ENCODE measurements around the gene RIMBP2. TPM values are rescaled to one million over a fixed set of nuclear protein-coding genes. Genes with fewer than 3 reads are reported as not detected.
A peak's percentile ranks its signal among the peaks of the same experiment; 100 is the strongest.

The RIMBP2 gene
- total and polyA plus RNA-seq, 4 donors = 0.39 to 1.0 TPM; not detected in 2

DNA sequence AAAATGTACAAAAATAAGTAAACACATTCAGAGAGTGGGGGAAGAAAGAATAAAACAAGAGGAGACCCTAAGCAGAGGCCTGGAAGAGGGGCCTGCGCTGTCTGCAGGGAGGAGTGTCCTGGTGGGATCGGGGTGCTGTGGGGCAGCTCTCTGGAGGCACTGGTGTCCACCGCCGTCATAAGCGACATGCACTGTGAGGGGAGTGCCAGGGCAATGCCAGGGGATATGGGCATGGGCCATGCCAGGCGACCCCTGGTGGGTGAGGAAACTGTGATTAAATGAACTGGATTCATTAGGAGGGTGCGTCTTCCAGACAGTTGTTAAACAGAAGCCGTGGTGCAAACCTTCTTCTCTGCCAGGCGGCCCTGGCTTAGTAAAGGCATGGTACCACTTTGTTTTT, 261.8 kb downstream of the RIMBP2 start:
- Histone ChIP-seq H3K36me3 (ENCODE audit: control insufficient read depth in 1 of 2, insufficient read depth in 2 of 2, low read length in 1 of 2) (no peaks in the 10 kb centered on the region), H3K9me3 (ENCODE audit: control insufficient read depth, low read length) (no peaks in the 10 kb centered on the region), H3K27ac (ENCODE audit: low read depth in 1 of 2, low read length in 2 of 2) (no peak overlapping the region), H3K4me1 (ENCODE audit: control insufficient read depth in 1 of 2, insufficient read depth in 2 of 2, low read length in 2 of 2) (no peaks in the 10 kb centered on the region), H3K27me3 (ENCODE audit: control insufficient read depth in 1 of 2, insufficient read depth in 2 of 2, low read length in 1 of 2) (no peaks in the 10 kb centered on the region), H3K4me3 (ENCODE audit: low read length in 2 of 2) (no peak overlapping the region)
- DNase-seq = no peak
- intact Hi-C loops (cut with DNase I) = no loop called here
- WGBS, 2 donors = 90 to 92% methylated on average over 9 of the region's 9 CpGs
- ATAC-seq (ENCODE audit: low FRiP score) = no peak

DNA sequence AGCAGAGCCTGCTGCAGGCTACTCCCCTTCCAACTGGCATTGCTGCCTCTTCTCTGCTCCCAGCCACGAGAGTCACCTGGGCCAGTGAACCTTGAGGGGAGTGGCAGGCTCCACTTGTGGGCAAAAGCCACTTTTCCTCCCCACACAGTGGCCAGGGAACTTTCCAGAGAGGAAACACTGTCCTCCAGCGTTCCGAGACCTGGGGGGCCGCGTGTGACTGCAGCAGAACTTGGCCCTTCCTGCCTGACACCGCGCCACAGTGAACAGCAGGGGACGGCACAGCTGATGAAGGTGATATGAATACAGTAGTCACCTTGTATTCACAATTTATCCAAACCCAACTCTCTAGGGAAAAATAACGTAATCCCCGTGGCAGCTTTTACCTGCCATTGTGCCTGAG, 263.6 kb downstream of the RIMBP2 start:
- Histone ChIP-seq H3K27me3 (ENCODE audit: control insufficient read depth in 1 of 2, insufficient read depth in 2 of 2, low read length in 1 of 2) (no peaks in the 10 kb centered on the region), H3K4me3 (ENCODE audit: low read length in 2 of 2) (no peak overlapping the region), H3K9me3 (ENCODE audit: control insufficient read depth, low read length) (no peaks in the 10 kb centered on the region), H3K27ac (ENCODE audit: low read depth in 1 of 2, low read length in 2 of 2) (no peak overlapping the region), H3K4me1 (ENCODE audit: control insufficient read depth in 1 of 2, insufficient read depth in 2 of 2, low read length in 2 of 2) (no peaks in the 10 kb centered on the region), H3K36me3 (ENCODE audit: control insufficient read depth in 1 of 2, insufficient read depth in 2 of 2, low read length in 1 of 2) (no peaks in the 10 kb centered on the region)
- intact Hi-C loops (cut with DNase I) = no loop called here
- ATAC-seq (ENCODE audit: low FRiP score) (no peak), DNase-seq (no peak)
- WGBS, 2 donors = 84 to 85% methylated on average over 10 of the region's 10 CpGs

DNA sequence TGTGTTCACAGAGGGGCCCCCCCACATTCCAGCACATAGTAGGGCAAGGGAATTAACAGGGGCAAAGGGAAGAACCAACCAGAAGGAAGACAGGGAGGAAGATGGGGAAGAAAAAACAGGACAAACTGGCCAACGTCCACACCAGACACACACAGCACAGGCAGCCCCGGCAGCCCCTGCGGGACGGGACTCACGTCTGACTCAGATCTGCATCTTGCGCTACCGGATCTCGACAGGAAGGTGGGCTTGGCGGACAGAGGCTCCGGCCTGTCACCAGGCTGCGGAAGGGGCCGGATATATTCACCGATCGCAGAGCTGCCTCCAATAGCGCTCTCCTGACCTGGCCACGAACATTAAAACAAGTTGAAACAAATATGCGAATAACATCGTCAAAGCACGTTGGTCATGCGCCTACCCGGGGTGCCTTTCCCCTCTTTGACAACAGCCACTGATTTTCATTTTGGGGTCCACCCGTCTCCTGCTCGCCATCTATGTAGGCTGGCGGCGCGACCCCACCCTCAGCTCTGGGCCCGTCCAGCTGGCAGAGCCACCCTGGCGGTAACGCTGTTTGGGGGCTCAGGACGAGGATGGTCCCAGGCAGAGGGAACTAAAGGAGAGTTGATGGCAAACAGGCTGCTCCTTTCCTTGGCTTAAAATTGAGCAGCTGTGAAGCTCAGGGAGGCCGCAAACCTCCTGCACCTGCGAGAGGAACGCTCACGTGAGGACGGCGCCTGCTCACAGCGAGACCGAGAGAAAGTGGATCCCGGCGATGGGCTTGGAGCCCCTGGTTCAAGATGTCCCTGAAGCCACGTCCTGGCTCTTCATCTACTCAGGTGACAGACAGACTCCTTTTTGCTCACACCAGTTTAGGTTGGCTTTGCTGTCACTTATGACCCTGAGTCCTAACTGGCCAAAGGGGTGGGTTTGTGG, 264.8 kb downstream of the RIMBP2 start:
- H3K27me3 ChIP-seq (ENCODE audit: control insufficient read depth in 1 of 2, insufficient read depth in 2 of 2, low read length in 1 of 2) = no peaks in the 10 kb centered on the region
- no peak overlapping the region for H3K4me3 ChIP-seq (ENCODE audit: low read length in 2 of 2)
- H3K4me1 ChIP-seq (ENCODE audit: control insufficient read depth in 1 of 2, insufficient read depth in 2 of 2, low read length in 2 of 2) = no peaks in the 10 kb centered on the region
- intact Hi-C loops (cut with DNase I) = no loop called here
- 84 to 87% methylated on average over 41 of the region's 41 CpGs for WGBS, 2 donors
- no peaks in the 10 kb centered on the region for H3K9me3 ChIP-seq (ENCODE audit: control insufficient read depth, low read length)
- DNase-seq (no peak), ATAC-seq (ENCODE audit: low FRiP score) (no peak)
- no peak overlapping the region for H3K27ac ChIP-seq (ENCODE audit: low read depth in 1 of 2, low read length in 2 of 2)
- no peaks in the 10 kb centered on the region for H3K36me3 ChIP-seq (ENCODE audit: control insufficient read depth in 1 of 2, insufficient read depth in 2 of 2, low read length in 1 of 2)

DNA sequence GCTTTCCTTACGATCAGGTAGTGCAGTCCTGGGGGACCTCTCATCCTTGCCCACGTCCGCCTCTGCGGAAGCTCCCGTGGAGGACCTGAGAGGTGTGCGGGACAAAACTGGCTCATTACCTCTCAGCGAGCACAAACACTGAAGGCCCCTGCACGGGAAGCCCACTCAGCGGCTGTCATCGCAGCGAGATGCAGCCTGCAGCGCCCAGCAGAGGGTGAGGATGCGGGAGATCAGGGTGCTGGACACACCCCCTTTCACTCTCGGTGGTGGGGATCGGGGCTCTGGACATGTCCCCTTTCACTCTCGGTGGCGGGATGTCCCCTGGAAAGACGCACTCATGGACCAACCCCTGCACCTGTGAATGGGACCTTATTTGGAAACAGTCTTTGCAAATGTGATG, 266.8 kb downstream of the RIMBP2 start:
- Histone ChIP-seq H3K4me3 (ENCODE audit: low read length in 2 of 2) (no peak overlapping the region), H3K36me3 (ENCODE audit: control insufficient read depth in 1 of 2, insufficient read depth in 2 of 2, low read length in 1 of 2) (no peaks in the 10 kb centered on the region), H3K9me3 (ENCODE audit: control insufficient read depth, low read length) (no peaks in the 10 kb centered on the region), H3K27me3 (ENCODE audit: control insufficient read depth in 1 of 2, insufficient read depth in 2 of 2, low read length in 1 of 2) (no peaks in the 10 kb centered on the region), H3K4me1 (ENCODE audit: control insufficient read depth in 1 of 2, insufficient read depth in 2 of 2, low read length in 2 of 2) (no peaks in the 10 kb centered on the region), H3K27ac (ENCODE audit: low read depth in 1 of 2, low read length in 2 of 2) (no peak overlapping the region)
- WGBS, 2 donors = 76 to 77% methylated on average over 18 of the region's 18 CpGs
- no peak for DNase-seq
- ATAC-seq (ENCODE audit: low FRiP score) = no peak
- intact Hi-C loops (cut with DNase I) = no loop called here

DNA sequence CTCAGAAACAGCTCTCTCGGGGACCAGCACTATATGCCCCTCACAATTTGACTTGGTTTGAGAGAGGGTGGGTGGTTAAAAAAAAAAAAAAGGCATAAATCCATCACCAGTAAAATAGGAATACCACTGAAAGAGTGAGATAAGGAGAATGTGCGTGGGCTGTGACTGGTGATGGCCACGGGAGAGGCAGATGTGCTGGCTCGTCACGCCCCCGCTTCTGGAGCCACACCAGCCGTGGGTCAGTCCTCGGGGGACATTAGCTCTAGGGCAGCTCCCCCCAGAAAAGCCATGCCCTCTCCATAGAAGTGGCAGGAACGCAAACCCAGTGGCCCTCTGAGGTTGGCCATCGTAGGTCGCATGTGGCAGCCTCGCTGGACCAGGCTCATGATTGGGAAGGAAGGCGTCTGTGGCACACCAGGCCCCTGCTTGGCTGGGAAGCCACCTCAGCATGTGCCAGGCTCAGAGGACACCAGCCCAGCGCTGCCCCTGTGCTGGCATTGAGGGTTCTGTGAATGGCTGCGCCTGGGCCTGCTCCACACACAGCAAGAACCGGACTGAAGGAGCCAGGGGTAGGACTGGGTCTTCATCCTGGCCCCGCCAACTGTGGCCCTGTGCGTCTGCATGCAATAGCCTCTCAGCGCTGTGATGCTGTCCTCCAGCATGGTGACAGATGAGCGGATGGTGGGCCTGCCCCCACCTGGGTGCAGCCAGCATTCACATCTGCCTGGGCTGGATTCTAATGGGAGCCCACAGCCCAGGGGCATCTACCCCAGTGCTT, 267.9 kb downstream of the RIMBP2 start:
- intact Hi-C loops (cut with DNase I) = no loop called here
- Histone ChIP-seq H3K27ac (ENCODE audit: low read depth in 1 of 2, low read length in 2 of 2) (no peak overlapping the region), H3K4me3 (ENCODE audit: low read length in 2 of 2) (no peak overlapping the region), H3K9me3 (ENCODE audit: control insufficient read depth, low read length) (no peaks in the 10 kb centered on the region), H3K27me3 (ENCODE audit: control insufficient read depth in 1 of 2, insufficient read depth in 2 of 2, low read length in 1 of 2) (no peaks in the 10 kb centered on the region), H3K36me3 (ENCODE audit: control insufficient read depth in 1 of 2, insufficient read depth in 2 of 2, low read length in 1 of 2) (no peaks in the 10 kb centered on the region), H3K4me1 (ENCODE audit: control insufficient read depth in 1 of 2, insufficient read depth in 2 of 2, low read length in 2 of 2) (no peaks in the 10 kb centered on the region)
- ATAC-seq (ENCODE audit: low FRiP score) (no peak), DNase-seq (no peak)
- 75 to 81% methylated on average over 20 of the region's 20 CpGs for WGBS, 2 donors

DNA sequence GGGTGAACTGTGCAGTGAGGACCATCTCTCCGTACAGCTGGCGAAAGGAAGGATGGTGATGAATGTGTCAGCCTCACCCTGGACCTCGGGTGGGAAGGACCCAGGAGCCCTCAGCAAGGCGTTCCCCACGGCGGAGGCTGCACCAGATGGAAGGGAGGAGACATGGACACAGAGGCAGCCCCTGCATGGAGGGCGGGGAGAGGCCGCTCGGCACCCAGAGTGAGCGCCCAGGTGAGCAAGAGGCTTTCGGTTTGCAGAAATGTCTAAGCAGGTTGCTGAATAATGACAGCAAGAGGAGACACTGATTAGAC, 268.5 kb downstream of the RIMBP2 start:
- intact Hi-C loops (cut with DNase I) = no loop called here
- H3K27me3 ChIP-seq (ENCODE audit: control insufficient read depth in 1 of 2, insufficient read depth in 2 of 2, low read length in 1 of 2) = no peaks in the 10 kb centered on the region
- no peaks in the 10 kb centered on the region for H3K4me1 ChIP-seq (ENCODE audit: control insufficient read depth in 1 of 2, insufficient read depth in 2 of 2, low read length in 2 of 2)
- DNase-seq = no peak
- no peaks in the 10 kb centered on the region for H3K36me3 ChIP-seq (ENCODE audit: control insufficient read depth in 1 of 2, insufficient read depth in 2 of 2, low read length in 1 of 2)
- no peak overlapping the region for H3K4me3 ChIP-seq (ENCODE audit: low read length in 2 of 2)
- no peaks in the 10 kb centered on the region for H3K9me3 ChIP-seq (ENCODE audit: control insufficient read depth, low read length)
- no peak overlapping the region for H3K27ac ChIP-seq (ENCODE audit: low read depth in 1 of 2, low read length in 2 of 2)
- ATAC-seq (ENCODE audit: low FRiP score) = no peak
- 86 to 88% methylated on average over 11 of the region's 11 CpGs for whole genome bisulfite sequencing, 2 donors

DNA sequence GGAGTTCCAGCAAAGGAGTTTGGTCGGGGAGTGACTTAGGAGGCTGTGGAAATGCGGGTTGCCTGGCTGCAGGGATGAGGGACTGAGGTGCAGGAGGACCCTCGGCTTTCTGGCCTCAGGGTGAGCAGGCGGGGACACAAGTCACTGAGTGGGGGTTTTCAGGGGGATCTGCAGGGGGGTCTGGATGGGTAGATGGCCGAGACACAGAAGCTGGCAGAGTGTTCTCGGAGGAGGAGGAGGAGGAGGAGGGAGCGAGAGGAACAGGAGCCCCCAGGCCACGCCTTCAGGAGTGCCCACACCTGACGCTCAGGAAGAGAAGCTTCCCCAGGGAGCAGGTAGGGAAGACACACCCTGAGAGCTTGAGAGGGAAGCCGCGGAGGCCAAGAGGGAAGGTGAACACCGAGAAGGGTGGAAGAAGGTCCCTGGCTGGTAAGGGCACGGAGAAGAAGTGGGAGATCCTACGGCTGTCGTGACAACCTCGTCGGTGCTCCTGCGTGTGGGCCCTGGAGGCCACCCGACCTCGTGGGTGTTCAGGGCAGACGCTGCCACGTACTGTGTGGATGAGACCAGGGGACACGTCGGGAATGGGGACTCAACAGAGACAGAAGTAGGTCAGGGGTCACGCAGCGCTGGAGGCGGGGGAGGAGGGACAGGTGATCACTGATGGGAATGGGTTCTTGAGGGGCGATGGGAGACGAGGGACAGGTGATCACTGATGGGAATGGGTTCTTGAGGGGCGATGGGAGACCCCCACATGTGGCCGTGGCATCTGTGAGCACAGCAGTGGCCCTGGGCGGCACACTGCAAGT, 269.0 kb downstream of the RIMBP2 start:
- DNase-seq (no peak), ATAC-seq (ENCODE audit: low FRiP score) (no peak)
- Histone ChIP-seq H3K4me1 (ENCODE audit: control insufficient read depth in 1 of 2, insufficient read depth in 2 of 2, low read length in 2 of 2) (no peaks in the 10 kb centered on the region), H3K4me3 (ENCODE audit: low read length in 2 of 2) (no peak overlapping the region), H3K36me3 (ENCODE audit: control insufficient read depth in 1 of 2, insufficient read depth in 2 of 2, low read length in 1 of 2) (no peaks in the 10 kb centered on the region), H3K27ac (ENCODE audit: low read depth in 1 of 2, low read length in 2 of 2) (no peak overlapping the region), H3K9me3 (ENCODE audit: control insufficient read depth, low read length) (no peaks in the 10 kb centered on the region), H3K27me3 (ENCODE audit: control insufficient read depth in 1 of 2, insufficient read depth in 2 of 2, low read length in 1 of 2) (no peaks in the 10 kb centered on the region)
- intact Hi-C loops (cut with DNase I) = no loop called here
- 84% methylated on average over 31 to 32 of the region's 32 CpGs for WGBS, 2 donors

DNA sequence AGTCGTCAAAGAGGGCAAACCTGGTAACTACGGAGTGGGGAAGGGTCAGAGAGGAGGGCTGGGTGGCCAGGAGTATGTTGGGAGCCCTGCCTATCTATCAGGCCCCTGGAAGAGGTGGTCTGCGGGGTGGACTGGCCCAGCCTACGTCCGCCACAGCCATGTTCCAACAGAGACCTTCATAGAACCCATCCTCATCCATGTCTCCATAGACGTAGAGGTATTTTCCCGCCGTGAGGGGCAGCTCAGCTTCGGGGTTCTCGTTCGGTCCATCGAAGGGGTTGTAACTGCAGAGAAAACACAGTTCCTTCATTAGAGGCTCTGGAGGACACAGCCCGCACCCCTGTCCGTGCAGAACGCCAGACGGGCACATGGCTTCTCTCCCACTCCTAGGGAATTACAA, 271.1 kb downstream of the RIMBP2 start:
- Histone ChIP-seq H3K27ac (ENCODE audit: low read depth in 1 of 2, low read length in 2 of 2) (no peak overlapping the region), H3K9me3 (ENCODE audit: control insufficient read depth, low read length) (no peaks in the 10 kb centered on the region), H3K36me3 (ENCODE audit: control insufficient read depth in 1 of 2, insufficient read depth in 2 of 2, low read length in 1 of 2) (no peaks in the 10 kb centered on the region), H3K27me3 (ENCODE audit: control insufficient read depth in 1 of 2, insufficient read depth in 2 of 2, low read length in 1 of 2) (no peaks in the 10 kb centered on the region), H3K4me3 (ENCODE audit: low read length in 2 of 2) (no peak overlapping the region), H3K4me1 (ENCODE audit: control insufficient read depth in 1 of 2, insufficient read depth in 2 of 2, low read length in 2 of 2) (no peaks in the 10 kb centered on the region)
- no peak for ATAC-seq (ENCODE audit: low FRiP score)
- intact Hi-C loops (cut with DNase I) = no loop called here
- 81 to 85% methylated on average over 16 of the region's 16 CpGs for WGBS, 2 donors
- DNase-seq = peak; percentile 6 to 63
